DMS153 treated with DMSO at 0.1 percent for 48 hours (cell line): ENCODE measurements around the gene ASIP.
A peak's percentile ranks its signal among the peaks of the same experiment; 100 is the strongest.
"Not testable (repeated sequence)": the region's sequence is repeated elsewhere in the genome, so short reads cannot be mapped to it uniquely, and the experiment has no call there.

Experiments used
- DNase-seq: peaks from one replicate; lab custom pipeline; 2025; ENCODE audit not compliant: unreplicated experiment; lab: John Stamatoyannopoulos, UW

Gene ASIP

GRCh38 chr20:34283844-34284243 lies 42.6 kb downstream of the ASIP start:
- no peak for DNase-seq

- DNase-seq = no peak
Measured at GRCh38 chr20:34285450-34285849, 44.2 kb downstream of the ASIP start.

GRCh38 chr20:34287500-34287899 lies 46.3 kb downstream of the ASIP start:
- not testable (repeated sequence) for DNase-seq

GRCh38 chr20:34290471-34290870 lies 49.2 kb downstream of the ASIP start:
- DNase-seq = no peak

- DNase-seq = no peak
Measured at GRCh38 chr20:34292496-34292895, 51.3 kb downstream of the ASIP start.

- DNase-seq = no peak
Measured at GRCh38 chr20:34293119-34293518, 51.9 kb downstream of the ASIP start.

- no peak for DNase-seq
Measured at GRCh38 chr20:34293589-34293988, 52.4 kb downstream of the ASIP start.

GRCh38 chr20:34294563-34294962 lies 53.3 kb downstream of the ASIP start:
- no peak for DNase-seq

- no peak for DNase-seq
Measured at GRCh38 chr20:34295284-34295683, 54.1 kb downstream of the ASIP start.

- DNase-seq = no peak
Measured at GRCh38 chr20:34296468-34296867, 55.2 kb downstream of the ASIP start.

- DNase-seq = not testable (repeated sequence)
Measured at GRCh38 chr20:34298294-34298784, 57.1 kb downstream of the ASIP start.

GRCh38 chr20:34299556-34300255 lies 58.5 kb downstream of the ASIP start:
- no peak for DNase-seq

GRCh38 chr20:34300256-34300806 lies 59.1 kb downstream of the ASIP start:
- DNase-seq = peak; percentile 7

- no peak for DNase-seq
Measured at GRCh38 chr20:34300809-34301586, 59.8 kb downstream of the ASIP start.

- no peak for DNase-seq
Measured at GRCh38 chr20:34301587-34302311, 60.5 kb downstream of the ASIP start.

- no peak for DNase-seq
Measured at GRCh38 chr20:34302312-34302722, 61.1 kb downstream of the ASIP start.

- DNase-seq = peak; percentile 91
Measured at GRCh38 chr20:34302723-34303533, 61.7 kb downstream of the ASIP start, which contains the start of gene AHCY. Gene AHCY (minus strand): TSS chr20:34303355. CDS start chr20:34303270, 85 bp downstream.

GRCh38 chr20:34305333-34306230 lies 64.4 kb downstream of the ASIP start:
- DNase-seq = no peak

- no peak for DNase-seq
Measured at GRCh38 chr20:34309691-34310090, 68.5 kb downstream of the ASIP start.
